Spleen (tissue), 11 donors: Measurements from ENCODE around the gene EVA1A. TPM values are rescaled to one million over a fixed set of nuclear protein-coding genes. Genes with fewer than 3 reads are reported as not detected.

ENCODE experiments used
- DNase-seq: peaks from one replicate; pipeline ENCODE4 v3.0.0-alpha.2; 2020
- H3K27ac ChIP-seq, 8 donors: fragments of 200-600 bp; sonication (generic) in 7 of 8; 1 replicate in 4 of 8; 2 replicates in 4 of 8; pipeline versions ENCODE4 v1.5.0 to v1.8.0; 2016 to 2021; ENCODE audit warnings: inconsistent platforms in 4 of 8, mild to moderate bottlenecking in 4 of 8, moderate library complexity in 1 of 8
- H3K27me3 ChIP-seq, 7 donors: fragments of 200-600 bp; sonication (generic) in 6 of 7; replicated peaks in 1 of 7; 1 replicate in 4 of 7; 2 replicates in 3 of 7; pipeline versions ENCODE4 v1.5.0 to v1.8.0; 2016 to 2021; ENCODE audit warnings: inconsistent platforms in 3 of 7, mild to moderate bottlenecking in 1 of 7
- H3K36me3 ChIP-seq, 6 donors: fragments of 200-600 bp; sonication (generic) in 5 of 6; 1 replicate in 4 of 6; 2 replicates in 2 of 6; pipeline versions ENCODE4 v1.5.0 to v1.8.0; 2016 to 2021; ENCODE audit warnings: inconsistent platforms in 2 of 6
- H3K4me1 ChIP-seq, 6 donors: fragments of 200-600 bp; sonication (generic) in 5 of 6; 1 replicate in 3 of 6; 2 replicates in 3 of 6; pipeline versions ENCODE4 v1.5.0 to v1.8.0; 2016 to 2021; ENCODE audit warnings: inconsistent platforms in 3 of 6
- H3K4me3 ChIP-seq, 8 donors: fragments of 200-600 bp; sonication (generic) in 7 of 8; 1 replicate in 4 of 8; 2 replicates in 4 of 8; pipeline versions ENCODE4 v1.5.0 to v1.8.0; 2016 to 2021; ENCODE audit warnings: inconsistent platforms in 4 of 8, mild to moderate bottlenecking in 4 of 8, moderate library complexity in 2 of 8
- H3K9me3 ChIP-seq, 8 donors: fragments of 200-600 bp; sonication (generic) in 7 of 8; 1 replicate in 4 of 8; 2 replicates in 4 of 8; pipeline versions ENCODE4 v1.5.0 to v1.8.0; 2016 to 2021; ENCODE audit warnings: inconsistent platforms in 4 of 8
- POLR2A ChIP-seq, 3 donors: fragments of 450-650 bp; IDR thresholded peaks; one replicate each; pipeline ENCODE4 v1.5.1; 2017; ENCODE audit warnings: antibody characterized with exemption in 3 of 3, mild to moderate bottlenecking in 1 of 3
- POLR2AphosphoS5 ChIP-seq, 3 donors: sonication (generic); formaldehyde crosslinking; IDR thresholded peaks; one replicate each; pipeline ENCODE4 v1.5.1; 2017; ENCODE audit warnings: antibody characterized with exemption in 3 of 3
- WGBS, 5 donors: extraction: QIAGEN DNeasy Blood & Tissue Kit in 3 of 5; methylation state at CpG; one replicate each; pipeline versions ENCODE4 v1.1.5 to v1.1.7; 2013 to 2018; 5-methylcytosine and 5-hydroxymethylcytosine counted together
- intact Hi-C: fragments of 100-400 bp; cut with DNase I; formaldehyde crosslinking; loops from one replicate; pipeline ENCODE4 v1.15.0; 2023; ENCODE audit warnings: low total_unique reads
- polyA plus RNA-seq, 3 donors: library from polyadenylated mRNA; stranded (reverse); fragments of 200-250 nt; gene quantifications; one replicate each; pipeline ENCODE4 v1.2.1, GENCODE V29; 2013
- total RNA-seq, 7 donors: library from RNA; depleted of rRNA in 3 of 7; stranded (reverse); fragments of >200 nt in 3 of 7; fragmentation: NEBNext Ultra II Directional in 4 of 7; extraction: Animal tissue kit (Norgen Biotek cat#: 25700) in 4 of 7; gene quantifications; one replicate each; pipeline versions ENCODE4 v1.1.0 to v1.2.1, GENCODE V29; 2016 to 2021
- TF ChIP-seq, protein P1 (sequence below), 11 experiments: fragments of 200-600 bp in 7 of 11; fragments of 450-650 bp in 4 of 11; sonication (generic) in 4 of 11; IDR thresholded peaks in 8 of 11; conservative IDR thresholded peaks in 3 of 11; 1 replicate in 7 of 11; 2 replicates in 4 of 11; pipeline versions ENCODE4 v1.4.0 to v1.8.0; 2016 to 2021; ENCODE audit warnings: antibody characterized with exemption in 11 of 11, inconsistent platforms in 4 of 11, mild to moderate bottlenecking in 1 of 11
- donor health status: healthy with polysubstance abuse.
- donor health status: DM: no; HTN: no; CAD: no; lungs with moderate emphysema.
- donor health status: DM: no; HTN: no; CAD: no.
- donor health status: Bipolar disorder and iron deficiency.
- donor health status: healthy.
- donor health status: DM: no; HTN: no; CAD: no.
- donor health status: DM: yes; HTN: yes; CAD: no.

Gene EVA1A
- total and polyA plus RNA-seq, 10 donors = 6.2 to 30.3 (median 14.4) TPM

DNA sequence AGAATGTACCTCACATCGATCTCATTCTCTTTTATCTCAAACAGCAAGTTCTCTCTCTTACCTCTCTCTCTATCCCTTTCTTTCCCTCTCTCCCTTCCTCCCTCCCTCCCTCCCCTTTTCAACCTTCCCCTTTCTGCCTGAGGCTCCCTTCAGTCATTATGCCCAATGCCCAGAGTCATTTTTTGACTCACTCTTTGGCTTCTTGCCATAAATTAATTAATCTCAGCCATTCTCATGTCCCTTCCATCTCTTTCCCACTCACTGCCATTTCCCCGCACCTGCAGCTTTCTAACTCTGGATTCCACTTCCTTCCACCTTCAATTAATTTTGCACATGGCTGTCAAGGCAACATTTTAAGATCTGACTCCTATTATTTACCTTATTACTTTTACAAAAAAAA, 60.1 kb downstream of the EVA1A start:
- WGBS, 5 donors = 73 to 86% (median 82%) methylated on average over 2 of the region's 2 CpGs
- Histone ChIP-seq H3K4me3 (no peak overlapping the region), H3K27me3 (no peaks in the 10 kb centered on the region), H3K27ac (no peak overlapping the region), H3K36me3 (no peaks in the 10 kb centered on the region), H3K9me3 (no peaks in the 10 kb centered on the region), H3K4me1 (no peaks in the 10 kb centered on the region)
- intact Hi-C loops = no loop called here
- no peak for DNase-seq
- no peak for TF ChIP-seq POLR2A (IDR thresholded peaks at IDR 0.05)
- TF ChIP-seq POLR2AphosphoS5 (IDR thresholded peaks at IDR 0.05) = no peak
- TF ChIP-seq, protein P1, sequence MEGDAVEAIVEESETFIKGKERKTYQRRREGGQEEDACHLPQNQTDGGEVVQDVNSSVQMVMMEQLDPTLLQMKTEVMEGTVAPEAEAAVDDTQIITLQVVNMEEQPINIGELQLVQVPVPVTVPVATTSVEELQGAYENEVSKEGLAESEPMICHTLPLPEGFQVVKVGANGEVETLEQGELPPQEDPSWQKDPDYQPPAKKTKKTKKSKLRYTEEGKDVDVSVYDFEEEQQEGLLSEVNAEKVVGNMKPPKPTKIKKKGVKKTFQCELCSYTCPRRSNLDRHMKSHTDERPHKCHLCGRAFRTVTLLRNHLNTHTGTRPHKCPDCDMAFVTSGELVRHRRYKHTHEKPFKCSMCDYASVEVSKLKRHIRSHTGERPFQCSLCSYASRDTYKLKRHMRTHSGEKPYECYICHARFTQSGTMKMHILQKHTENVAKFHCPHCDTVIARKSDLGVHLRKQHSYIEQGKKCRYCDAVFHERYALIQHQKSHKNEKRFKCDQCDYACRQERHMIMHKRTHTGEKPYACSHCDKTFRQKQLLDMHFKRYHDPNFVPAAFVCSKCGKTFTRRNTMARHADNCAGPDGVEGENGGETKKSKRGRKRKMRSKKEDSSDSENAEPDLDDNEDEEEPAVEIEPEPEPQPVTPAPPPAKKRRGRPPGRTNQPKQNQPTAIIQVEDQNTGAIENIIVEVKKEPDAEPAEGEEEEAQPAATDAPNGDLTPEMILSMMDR (IDR thresholded peaks at IDR 0.05 in 8 of 11, conservative IDR thresholded peaks at IDR 0.05 in 3 of 11) = no peak

DNA sequence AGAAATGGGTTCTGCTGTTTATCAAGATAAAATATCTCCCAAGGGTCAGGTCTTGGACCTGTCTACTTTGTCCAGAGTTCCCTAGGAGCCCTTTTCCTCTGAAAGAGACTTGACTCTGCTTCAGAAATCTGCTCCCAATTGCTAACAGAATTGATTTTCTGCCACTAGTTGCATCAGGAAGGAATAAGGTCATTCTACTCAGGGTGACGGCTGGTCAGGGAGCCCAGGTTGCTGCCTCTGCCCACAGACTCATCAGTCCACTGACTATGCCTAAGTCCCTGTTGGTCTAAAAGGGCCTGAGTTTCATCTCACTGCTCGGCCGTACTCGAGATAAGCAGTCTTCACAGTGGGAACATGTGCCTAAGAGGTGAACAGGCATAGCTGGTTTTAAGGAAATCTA, 61.2 kb downstream of the EVA1A start:
- no peaks in the 10 kb centered on the region for H3K4me1 ChIP-seq
- H3K27ac ChIP-seq = no peak overlapping the region
- no peaks in the 10 kb centered on the region for H3K9me3 ChIP-seq
- H3K27me3 ChIP-seq = no peaks in the 10 kb centered on the region
- intact Hi-C loops = no loop called here
- H3K36me3 ChIP-seq = no peaks in the 10 kb centered on the region
- no peak overlapping the region for H3K4me3 ChIP-seq
- 85 to 92% (median 89%) methylated on average over 4 of the region's 4 CpGs for WGBS, 5 donors
- TF ChIP-seq, protein P1 (IDR thresholded peaks at IDR 0.05 in 8 of 11, conservative IDR thresholded peaks at IDR 0.05 in 3 of 11) = no peak
- TF ChIP-seq POLR2AphosphoS5 (IDR thresholded peaks at IDR 0.05) (no peak), POLR2A (IDR thresholded peaks at IDR 0.05) (no peak)
- DNase-seq = no peak

DNA sequence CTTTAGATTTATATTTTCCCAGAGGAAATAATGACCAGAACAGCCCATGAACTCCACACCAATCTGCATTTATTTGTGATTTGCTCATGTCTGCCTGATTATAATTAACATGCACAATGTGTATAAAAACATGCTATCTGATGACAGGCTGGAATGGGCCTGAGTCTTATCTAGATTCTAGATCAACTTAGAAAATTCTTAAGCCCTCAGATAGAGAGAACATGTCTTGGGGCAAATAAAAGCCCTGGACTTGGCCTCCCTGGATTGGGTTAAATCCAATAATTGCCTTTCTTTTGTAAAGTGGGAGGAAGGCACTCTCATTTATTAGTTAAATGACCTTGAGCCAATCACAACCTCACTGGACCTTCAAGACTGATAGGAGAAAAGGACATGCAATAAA, 61.8 kb downstream of the EVA1A start:
- H3K27me3 ChIP-seq = no peaks in the 10 kb centered on the region
- no peaks in the 10 kb centered on the region for H3K4me1 ChIP-seq
- H3K36me3 ChIP-seq = no peaks in the 10 kb centered on the region
- TF ChIP-seq POLR2A (IDR thresholded peaks at IDR 0.05) = no peak
- no peak for TF ChIP-seq POLR2AphosphoS5 (IDR thresholded peaks at IDR 0.05)
- TF ChIP-seq, protein P1 (IDR thresholded peaks at IDR 0.05 in 8 of 11, conservative IDR thresholded peaks at IDR 0.05 in 3 of 11) = no peak
- no peaks in the 10 kb centered on the region for H3K9me3 ChIP-seq
- no peak for DNase-seq
- no peak overlapping the region for H3K27ac ChIP-seq
- intact Hi-C loops = no loop called here
- H3K4me3 ChIP-seq = no peak overlapping the region

DNA sequence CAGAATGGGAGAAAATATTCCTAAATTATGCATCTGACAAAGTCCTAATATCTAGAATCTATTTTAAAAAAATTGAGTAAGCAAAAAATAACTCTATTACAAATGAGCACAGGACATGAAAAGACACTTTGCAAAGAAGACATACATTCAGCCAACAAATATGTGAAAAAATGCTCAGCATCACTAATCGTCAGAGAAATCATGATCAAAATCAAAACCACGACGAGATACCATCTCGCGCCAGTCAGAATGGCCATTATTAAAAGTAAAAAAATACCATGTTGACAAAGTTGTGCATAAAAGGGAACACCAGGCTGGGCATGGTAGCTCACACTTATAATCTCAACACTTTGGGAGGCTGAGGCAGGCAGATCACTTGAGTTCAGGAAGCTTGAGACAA, 63.5 kb downstream of the EVA1A start:
- Histone ChIP-seq H3K27ac (no peak overlapping the region), H3K36me3 (no peaks in the 10 kb centered on the region), H3K27me3 (no peaks in the 10 kb centered on the region), H3K4me1 (no peaks in the 10 kb centered on the region), H3K4me3 (no peak overlapping the region), H3K9me3 (no peaks in the 10 kb centered on the region)
- WGBS, 5 donors = 70 to 77% (median 74%) methylated on average over 5 of the region's 5 CpGs
- intact Hi-C loops = no loop called here
- DNase-seq = no peak
- TF ChIP-seq, protein P1 (IDR thresholded peaks at IDR 0.05 in 8 of 11, conservative IDR thresholded peaks at IDR 0.05 in 3 of 11) = no peak
- TF ChIP-seq POLR2A (IDR thresholded peaks at IDR 0.05) (no peak), POLR2AphosphoS5 (IDR thresholded peaks at IDR 0.05) (no peak)
